GM23338 (cell line): ENCODE results near the gene C22orf42. TPM values are rescaled to one million over a fixed set of nuclear protein-coding genes. Genes with fewer than 3 reads are reported as not detected.

Source experiments
- ATAC-seq: fragments of 200-7000 bp; cut with Tn5 transposase; 3 replicates; pipeline ENCODE4 v1.9.1; 2020
- DNase-seq: peaks from one replicate; pipeline ENCODE4 v3.0.0-alpha.2; 2015; ENCODE audit warnings: low spot score
- H2AFZ ChIP-seq: fragments of 200-600 bp; sonication (generic); 2 replicates; pipeline ENCODE4 v1.8.0; 2016; ENCODE audit warnings: antibody characterized with exemption, mild to moderate bottlenecking, moderate library complexity
- H3F3A ChIP-seq: fragments of 200-600 bp; sonication (generic); replicated peaks from 2 replicates; pipeline ENCODE4 v1.8.0; 2017; ENCODE audit warnings: antibody characterized with exemption, mixed run types, low read depth
- H3K27ac ChIP-seq: fragments of 200-600 bp; sonication (generic); 2 replicates; pipeline ENCODE4 v1.6.1; 2016; ENCODE audit warnings: low read depth
- H3K27me3 ChIP-seq: fragments of 200-600 bp; sonication (generic); 2 replicates; pipeline ENCODE4 v1.8.0; 2016; ENCODE audit warnings: mild to moderate bottlenecking, mixed run types, moderate library complexity; ENCODE audit not compliant: insufficient read depth
- H3K36me3 ChIP-seq: fragments of 200-600 bp; sonication (generic); 2 replicates; pipeline ENCODE4 v1.8.0; 2016; ENCODE audit warnings: mild to moderate bottlenecking; ENCODE audit not compliant: insufficient read depth
- H3K4me1 ChIP-seq: fragments of 200-600 bp; sonication (generic); 2 replicates; pipeline ENCODE4 v1.8.0; 2016; ENCODE audit warnings: mild to moderate bottlenecking, moderate library complexity; ENCODE audit not compliant: insufficient read depth
- H3K4me2 ChIP-seq: fragments of 200-600 bp; sonication (generic); 2 replicates; pipeline ENCODE4 v1.7.1; 2017; ENCODE audit warnings: mixed run types
- H3K4me3 ChIP-seq: fragments of 200-600 bp; sonication (generic); 2 replicates; pipeline ENCODE4 v1.6.1; 2016; ENCODE audit warnings: mixed run types
- H3K79me2 ChIP-seq: fragments of 200-600 bp; sonication (generic); replicated peaks from 2 replicates; pipeline ENCODE4 v1.8.0; 2017; ENCODE audit warnings: mild to moderate bottlenecking; ENCODE audit not compliant: insufficient read depth
- H3K9me2 ChIP-seq: fragments of 200-600 bp; sonication (generic); 2 replicates; pipeline ENCODE4 v1.8.0; 2017; ENCODE audit not compliant: insufficient read depth
- H4K20me1 ChIP-seq: fragments of 200-600 bp; sonication (generic); replicated peaks from 2 replicates; pipeline ENCODE4 v1.8.0; 2017; ENCODE audit warnings: mild to moderate bottlenecking; ENCODE audit not compliant: insufficient read depth
- H3K27ac Mint-ChIP-seq: 2 replicates; pipeline ENCODE4 v1.8.0; 2020; ENCODE audit warnings: inconsistent platforms, mild to moderate bottlenecking, moderate library complexity, mixed read lengths
- H3K27me3 Mint-ChIP-seq: 3 replicates; pipeline ENCODE4 v1.8.0; 2022; ENCODE audit warnings: low read depth, mild to moderate bottlenecking, moderate library complexity, mixed read lengths, inconsistent platforms; ENCODE audit not compliant: insufficient read depth, poor library complexity
- H3K36me3 Mint-ChIP-seq: 3 replicates; pipeline ENCODE4 v1.8.0; 2021; ENCODE audit warnings: low read depth, mild to moderate bottlenecking, inconsistent platforms, moderate library complexity, mixed read lengths
- H3K4me1 Mint-ChIP-seq: 3 replicates; pipeline ENCODE4 v1.8.0; 2020; ENCODE audit warnings: mild to moderate bottlenecking, inconsistent platforms, mixed read lengths
- H3K4me3 Mint-ChIP-seq: 3 replicates; pipeline ENCODE4 v1.8.0; 2021; ENCODE audit warnings: moderate library complexity, mild to moderate bottlenecking, inconsistent platforms, mixed read lengths
- H3K9me3 Mint-ChIP-seq: 3 replicates; pipeline ENCODE4 v1.8.0; 2020; ENCODE audit warnings: moderate library complexity, mild to moderate bottlenecking, inconsistent platforms, mixed read lengths
- CREB1 ChIP-seq: fragments of 250-450 bp; sonication (Bioruptor Pico); IDR thresholded peaks from 2 replicates; pipeline ENCODE4 v1.5.0; 2020; ENCODE audit warnings: low read depth, mild to moderate bottlenecking, moderate library complexity
- ETS1 ChIP-seq: IDR thresholded peaks from 2 replicates; pipeline ENCODE4 v1.6.1; 2016; ENCODE audit warnings: antibody characterized with exemption
- EZH2 ChIP-seq: fragments of 200-600 bp; sonication (generic); IDR thresholded peaks from one replicate; pipeline ENCODE4 v1.8.0; 2017; ENCODE audit warnings: antibody characterized with exemption, mild to moderate bottlenecking, low read depth; ENCODE audit not compliant: unreplicated experiment
- EZH2phosphoT487 ChIP-seq: fragments of 200-600 bp; sonication (generic); IDR thresholded peaks from one replicate; pipeline ENCODE4 v1.8.1; 2018; ENCODE audit warnings: antibody characterized with exemption; ENCODE audit not compliant: unreplicated experiment
- NANOG ChIP-seq: IDR thresholded peaks from 2 replicates; pipeline ENCODE4 v1.6.1; 2016; ENCODE audit warnings: antibody characterized with exemption, borderline replicate concordance
- POLR2AphosphoS5 ChIP-seq: IDR thresholded peaks from 2 replicates; pipeline ENCODE4 v1.6.1; 2016; ENCODE audit warnings: antibody characterized with exemption, low read depth
- STAT1 ChIP-seq: IDR thresholded peaks from one replicate; pipeline ENCODE4 v1.6.1; 2016; ENCODE audit warnings: antibody characterized with exemption; ENCODE audit not compliant: unreplicated experiment
- ZNF114 ChIP-seq: fragments of 250-450 bp; sonication (Bioruptor Pico); IDR thresholded peaks from 2 replicates; pipeline ENCODE4 v1.5.0; 2020; ENCODE audit warnings: mild to moderate bottlenecking, moderate library complexity
- ZNF462 ChIP-seq: fragments of 250-450 bp; sonication (Bioruptor Pico); IDR thresholded peaks from 2 replicates; pipeline ENCODE4 v1.5.0; 2020; ENCODE audit warnings: mild to moderate bottlenecking, moderate library complexity
- polyA plus RNA-seq: library from polyadenylated mRNA; unstranded; fragments of >200 nt; fragmentation: Nextera tagmentation; extraction: Ambion mirVana; gene quantifications from 2 replicates; pipeline ENCODE4 v1.2.1, GENCODE V29; 2016
- total RNA-seq: library from RNA; depleted of rRNA; stranded (reverse); fragments of >200 nt; shearing (Covaris generic); gene quantifications from 2 replicates; pipeline ENCODE4 v1.2.3, GENCODE V29; 2014

C22orf42 gene
- total and polyA plus RNA-seq, 2 experiments from 2014 or later, result 0.76 to 1.2 TPM

- TF ChIP-seq ZNF462 (CRISPR knock-in tag), result no peak
- no peak for TF ChIP-seq STAT1
- TF ChIP-seq NANOG, result no peak
- no peak for TF ChIP-seq EZH2
- TF ChIP-seq ZNF114, result no peak
- TF ChIP-seq CREB1 (CRISPR knock-in tag), result no peak
- TF ChIP-seq EZH2phosphoT487, result no peak
Observed at GRCh38 chr22:32185821-32186220, 26.7 kb upstream of the C22orf42 start (continued).

GRCh38 chr22:32183625-32184024, 24.5 kb upstream of the C22orf42 start:
- H3K9me2 ChIP-seq, result no peaks in the 10 kb centered on the region
- Mint-ChIP-seq H3K9me3 (no peaks in the 10 kb centered on the region), H3K27me3 (peaks cover 10% of the 10 kb centered on the region), H3K4me1 (no peaks in the 10 kb centered on the region), H3K27ac (no peak overlapping the region), H3K4me3 (no peak overlapping the region), H3K36me3 (no peaks in the 10 kb centered on the region)
- no peak overlapping the region for H2AFZ ChIP-seq
- ATAC-seq (no peak), DNase-seq (no peak)
- no peak overlapping the region for H3K4me2 ChIP-seq
- H3K79me2 ChIP-seq, result no peaks in the 10 kb centered on the region
- no peaks in the 10 kb centered on the region for H3F3A ChIP-seq
- no peaks in the 10 kb centered on the region for H3K36me3 ChIP-seq
- no peak overlapping the region for H3K27ac ChIP-seq
- no peaks in the 10 kb centered on the region for H3K27me3 ChIP-seq
- TF ChIP-seq POLR2AphosphoS5, result no peak
- TF ChIP-seq NANOG, result no peak
- TF ChIP-seq ETS1, result no peak
- no peak for TF ChIP-seq ZNF114
- TF ChIP-seq ZNF462 (CRISPR knock-in tag), result no peak
- H4K20me1 ChIP-seq, result no peaks in the 10 kb centered on the region
- H3K4me1 ChIP-seq, result no peaks in the 10 kb centered on the region
- no peak overlapping the region for H3K4me3 ChIP-seq
